Measurements from ENCODE around the gene PICK1.

The PICK1 gene

GRCh38 chr22:38098410-38099249, 41.4 kb downstream of the PICK1 start:
- Histone ChIP-seq H3K9me3 (ENCODE audit: control insufficient read depth, insufficient read depth, low read length) (no peaks in the 10 kb centered on the region), H3K4me1 (ENCODE audit: insufficient read depth, low read length) (peaks cover 7% of the 10 kb centered on the region), H3K36me3 (ENCODE audit: insufficient read depth, low read length) (no peaks in the 10 kb centered on the region; the same call in 1 of the 2 replicates), H3K9ac (ENCODE audit: low read depth, low read length) (no peak overlapping the region)

- Histone ChIP-seq H3K9ac (ENCODE audit: low read depth, low read length) (no peak overlapping the region), H3K9me3 (ENCODE audit: control insufficient read depth, insufficient read depth, low read length) (no peaks in the 10 kb centered on the region), H3K4me1 (ENCODE audit: insufficient read depth, low read length) (no peaks in the 10 kb centered on the region; the same call in 1 of the 2 replicates), H3K36me3 (ENCODE audit: insufficient read depth, low read length) (no peaks in the 10 kb centered on the region)
Measured at GRCh38 chr22:38103641-38104040, 46.4 kb downstream of the PICK1 start.

- no peak overlapping the region for H3K9ac ChIP-seq (ENCODE audit: low read depth, low read length)
- no peaks in the 10 kb centered on the region for H3K9me3 ChIP-seq (ENCODE audit: control insufficient read depth, insufficient read depth, low read length)
- H3K36me3 ChIP-seq (ENCODE audit: insufficient read depth, low read length): no peaks in the 10 kb centered on the region
- H3K4me1 ChIP-seq (ENCODE audit: insufficient read depth, low read length): no peaks in the 10 kb centered on the region
Measured at GRCh38 chr22:38104084-38104483, 46.9 kb downstream of the PICK1 start.

- Histone ChIP-seq H3K9ac (ENCODE audit: low read depth, low read length) (no peak overlapping the region), H3K9me3 (ENCODE audit: control insufficient read depth, insufficient read depth, low read length) (no peaks in the 10 kb centered on the region)
Measured at GRCh38 chr22:38106814-38107578, 49.8 kb downstream of the PICK1 start.

GRCh38 chr22:38107692-38108515, 50.7 kb downstream of the PICK1 start:
- H3K9ac ChIP-seq (ENCODE audit: low read depth, low read length): no peak overlapping the region
- H3K36me3 ChIP-seq (ENCODE audit: insufficient read depth, low read length): no peaks in the 10 kb centered on the region
- H3K9me3 ChIP-seq (ENCODE audit: control insufficient read depth, insufficient read depth, low read length): no peaks in the 10 kb centered on the region
- peaks cover 8% of the 10 kb centered on the region; the same call in 1 of the 2 replicates for H3K4me1 ChIP-seq (ENCODE audit: insufficient read depth, low read length)

More at GRCh38 chr22:38106814-38107578, 49.8 kb downstream of the PICK1 start:
- Histone ChIP-seq H3K4me1 (ENCODE audit: insufficient read depth, low read length) (peaks cover 8% of the 10 kb centered on the region; the same call in 1 of the 2 replicates), H3K36me3 (ENCODE audit: insufficient read depth, low read length) (no peaks in the 10 kb centered on the region)

GRCh38 chr22:38108561-38109319, 51.5 kb downstream of the PICK1 start:
- no peak overlapping the region for H3K9ac ChIP-seq (ENCODE audit: low read depth, low read length)
- H3K4me1 ChIP-seq (ENCODE audit: insufficient read depth, low read length): peaks cover 8% of the 10 kb centered on the region; the same call in 1 of the 2 replicates
- no peaks in the 10 kb centered on the region for H3K36me3 ChIP-seq (ENCODE audit: insufficient read depth, low read length)
- H3K9me3 ChIP-seq (ENCODE audit: control insufficient read depth, insufficient read depth, low read length): no peaks in the 10 kb centered on the region

- Histone ChIP-seq H3K4me1 (ENCODE audit: insufficient read depth, low read length) (peaks cover 8% of the 10 kb centered on the region; the same call in 1 of the 2 replicates), H3K9me3 (ENCODE audit: control insufficient read depth, insufficient read depth, low read length) (no peaks in the 10 kb centered on the region)
Measured at GRCh38 chr22:38109371-38110001, 52.3 kb downstream of the PICK1 start.

GRCh38 chr22:38110008-38110862, 53.0 kb downstream of the PICK1 start, which contains the start of gene BAIAP2L2:
Gene BAIAP2L2, minus strand, starts transcription at chr22:38110684. Its CDS starts 159 bp downstream, at chr22:38110525.
- H3K9ac ChIP-seq (ENCODE audit: low read depth, low read length): no peak within 1 kb of the TSS
- no peaks in the 10 kb centered on the region for H3K9me3 ChIP-seq (ENCODE audit: control insufficient read depth, insufficient read depth, low read length)
- H3K4me1 ChIP-seq (ENCODE audit: insufficient read depth, low read length): peaks cover 8% of the 10 kb centered on the region; the same call in 1 of the 2 replicates
- H3K36me3 ChIP-seq (ENCODE audit: insufficient read depth, low read length): no peaks in the 10 kb centered on the region

More at GRCh38 chr22:38109371-38110001, 52.3 kb downstream of the PICK1 start:
- no peak overlapping the region for H3K9ac ChIP-seq (ENCODE audit: low read depth, low read length)
- H3K36me3 ChIP-seq (ENCODE audit: insufficient read depth, low read length): no peaks in the 10 kb centered on the region

- no peaks in the 10 kb centered on the region for H3K36me3 ChIP-seq (ENCODE audit: insufficient read depth, low read length)
- H3K9ac ChIP-seq (ENCODE audit: low read depth, low read length): no peak overlapping the region
- no peaks in the 10 kb centered on the region for H3K9me3 ChIP-seq (ENCODE audit: control insufficient read depth, insufficient read depth, low read length)
- H3K4me1 ChIP-seq (ENCODE audit: insufficient read depth, low read length): peaks cover 8% of the 10 kb centered on the region; the same call in 1 of the 2 replicates
Measured at GRCh38 chr22:38110863-38111852, 54.0 kb downstream of the PICK1 start.

- H3K36me3 ChIP-seq (ENCODE audit: insufficient read depth, low read length): no peaks in the 10 kb centered on the region
- H3K9ac ChIP-seq (ENCODE audit: low read depth, low read length): no peak overlapping the region
- H3K9me3 ChIP-seq (ENCODE audit: control insufficient read depth, insufficient read depth, low read length): no peaks in the 10 kb centered on the region
- H3K4me1 ChIP-seq (ENCODE audit: insufficient read depth, low read length): peaks cover 8% of the 10 kb centered on the region; the same call in 1 of the 2 replicates
Measured at GRCh38 chr22:38111925-38112355, 54.7 kb downstream of the PICK1 start.

- peaks cover 8% of the 10 kb centered on the region; the same call in 1 of the 2 replicates for H3K4me1 ChIP-seq (ENCODE audit: insufficient read depth, low read length)
- no peaks in the 10 kb centered on the region for H3K36me3 ChIP-seq (ENCODE audit: insufficient read depth, low read length)
- H3K9ac ChIP-seq (ENCODE audit: low read depth, low read length): no peak overlapping the region
- H3K9me3 ChIP-seq (ENCODE audit: control insufficient read depth, insufficient read depth, low read length): no peaks in the 10 kb centered on the region
Measured at GRCh38 chr22:38112381-38112780, 55.2 kb downstream of the PICK1 start.
